ENCODE results near the gene TRDN.

Gene TRDN

GRCh38 chr6:123589317-123589716 is 47.4 kb downstream of the TRDN start:
- Histone ChIP-seq H3K9me3 (ENCODE audit: control insufficient read depth, insufficient read depth, low read depth, low read length) (no peaks in the 10 kb centered on the region), H3K36me3 (ENCODE audit: control insufficient read depth in 2 of 2, insufficient read depth in 1 of 2, low read length in 2 of 2) (no peaks in the 10 kb centered on the region), H3K27ac (ENCODE audit: extremely low read depth, low read depth, low read length) (no peak overlapping the region), H3K4me1 (ENCODE audit: control insufficient read depth, insufficient read depth, low read length) (0 out of 2 replicates have a peak, but pooled peaks cover 4% of the 10 kb centered on the region), H3K4me3 (ENCODE audit: low read depth, low read length) (no peak overlapping the region)
- ChIA-PET POLR2A (no interaction called here), CTCF (no interaction called here)
- no peak for TF ChIP-seq ZNF16 (tag by site-specific recombination; IDR thresholded peaks at IDR 0.05; ENCODE audit: low read depth)
- TF ChIP-seq ZNF658 (tag by site-specific recombination; IDR thresholded peaks at IDR 0.05), result no peak
- TF ChIP-seq ZFP37 (tag by site-specific recombination; IDR thresholded peaks at IDR 0.05), result no peak
- no peak for TF ChIP-seq ZXDB (tag by site-specific recombination; IDR thresholded peaks at IDR 0.05)

- H3K4me3 ChIP-seq (ENCODE audit: low read depth, low read length), result no peak overlapping the region
- no peak overlapping the region for H3K27ac ChIP-seq (ENCODE audit: extremely low read depth, low read depth, low read length)
- H3K36me3 ChIP-seq (ENCODE audit: control insufficient read depth in 2 of 2, insufficient read depth in 1 of 2, low read length in 2 of 2), result no peaks in the 10 kb centered on the region
- H3K9me3 ChIP-seq (ENCODE audit: control insufficient read depth, insufficient read depth, low read depth, low read length), result no peaks in the 10 kb centered on the region
- ChIA-PET CTCF (no interaction called here), POLR2A (no interaction called here)
- 0 out of 2 replicates have a peak, but pooled peaks cover 4% of the 10 kb centered on the region for H3K4me1 ChIP-seq (ENCODE audit: control insufficient read depth, insufficient read depth, low read length)
- no peak for TF ChIP-seq ZNF626 (tag by site-specific recombination; IDR thresholded peaks at IDR 0.05)
- no peak for TF ChIP-seq ZNF391 (tag by site-specific recombination; IDR thresholded peaks at IDR 0.05; ENCODE audit: borderline replicate concordance, low read depth)
- no peak for TF ChIP-seq ATF2 (tag by site-specific recombination; IDR thresholded peaks at IDR 0.05; ENCODE audit: low read depth)
- TF ChIP-seq ZBTB17 (tag by site-specific recombination; IDR thresholded peaks at IDR 0.05), result no peak
- TF ChIP-seq SALL2 (tag by site-specific recombination; IDR thresholded peaks at IDR 0.05; ENCODE audit: borderline replicate concordance), result no peak
- no peak for TF ChIP-seq ZSCAN30 (tag by site-specific recombination; IDR thresholded peaks at IDR 0.05)
- no peak for TF ChIP-seq ZNF48 (tag by site-specific recombination; IDR thresholded peaks at IDR 0.05)
- TF ChIP-seq ZNF639 (tag by site-specific recombination; IDR thresholded peaks at IDR 0.05), result no peak
- TF ChIP-seq ZNF354C (tag by site-specific recombination; IDR thresholded peaks at IDR 0.05; ENCODE audit: borderline replicate concordance, low read depth), result no peak
- TF ChIP-seq ZNF433 (tag by site-specific recombination; IDR thresholded peaks at IDR 0.05; ENCODE audit: low read depth), result no peak
- TF ChIP-seq ZNF324 (tag by site-specific recombination; IDR thresholded peaks at IDR 0.05), result no peak
- TF ChIP-seq ZNF768 (tag by site-specific recombination; IDR thresholded peaks at IDR 0.05), result no peak
- TF ChIP-seq ZIC2 (tag by site-specific recombination; IDR thresholded peaks at IDR 0.05), result no peak
- no peak for TF ChIP-seq PBX3 (CRISPR knock-in tag; IDR thresholded peaks at IDR 0.05)
- no peak for TF ChIP-seq ZNF133 (tag by site-specific recombination; IDR thresholded peaks at IDR 0.05)
- no peak for TF ChIP-seq ZNF560 (tag by site-specific recombination; IDR thresholded peaks at IDR 0.05; ENCODE audit: borderline replicate concordance)
- TF ChIP-seq ZNF510 (tag by site-specific recombination; IDR thresholded peaks at IDR 0.05; ENCODE audit: insufficient replicate concordance), result no peak
- no peak for TF ChIP-seq ZNF132 (tag by site-specific recombination; IDR thresholded peaks at IDR 0.05; ENCODE audit: borderline replicate concordance)
- TF ChIP-seq INSM2 (tag by site-specific recombination; IDR thresholded peaks at IDR 0.05), result no peak
- no peak for TF ChIP-seq KLF17 (tag by site-specific recombination; IDR thresholded peaks at IDR 0.05)
Measured at GRCh38 chr6:123588546-123588895, 48.2 kb downstream of the TRDN start.

All from HEK293 (cell line).